Effector CD8-positive, alpha-beta T cell (primary cell): ENCODE measurements around the gene LDB2.
"Not testable (repeated sequence)": the region's sequence is repeated elsewhere in the genome, so short reads cannot be mapped to it uniquely, and the experiment has no call there.

ENCODE experiments used
- DNase-seq: peaks from one replicate; lab custom pipeline; 2025; lab: John Stamatoyannopoulos, UW

LDB2 gene

GRCh38 chr4:16596267-16596666 is 302.2 kb downstream of the LDB2 start:
- no peak for DNase-seq

- DNase-seq: no peak
Observed at GRCh38 chr4:16594128-16594527, 304.3 kb downstream of the LDB2 start.

- DNase-seq: no peak
Observed at GRCh38 chr4:16593386-16593785, 305.1 kb downstream of the LDB2 start.

- no peak for DNase-seq
Observed at GRCh38 chr4:16591272-16591826, 307.1 kb downstream of the LDB2 start.

GRCh38 chr4:16590797-16591196 is 307.6 kb downstream of the LDB2 start:
- no peak for DNase-seq

GRCh38 chr4:16588651-16589050 is 309.8 kb downstream of the LDB2 start:
- DNase-seq: no peak

GRCh38 chr4:16588149-16588548 is 310.3 kb downstream of the LDB2 start:
- no peak for DNase-seq

- no peak for DNase-seq
Observed at GRCh38 chr4:16585053-16585452, 313.4 kb downstream of the LDB2 start.

GRCh38 chr4:16583764-16584163 is 314.7 kb downstream of the LDB2 start:
- no peak for DNase-seq

- no peak for DNase-seq
Observed at GRCh38 chr4:16582526-16582925, 315.9 kb downstream of the LDB2 start.

GRCh38 chr4:16582036-16582435 is 316.4 kb downstream of the LDB2 start:
- no peak for DNase-seq

GRCh38 chr4:16581117-16581516 is 317.3 kb downstream of the LDB2 start:
- DNase-seq: no peak

GRCh38 chr4:16580514-16580913 is 317.9 kb downstream of the LDB2 start:
- DNase-seq: no peak

- no peak for DNase-seq
Observed at GRCh38 chr4:16579866-16580265, 318.6 kb downstream of the LDB2 start.

- DNase-seq: no peak
Observed at GRCh38 chr4:16577177-16577576, 321.3 kb downstream of the LDB2 start.

GRCh38 chr4:16574981-16575380 is 323.5 kb downstream of the LDB2 start:
- DNase-seq: no peak

GRCh38 chr4:16573739-16574138 is 324.7 kb downstream of the LDB2 start:
- DNase-seq: no peak

GRCh38 chr4:16573206-16573605 is 325.2 kb downstream of the LDB2 start:
- DNase-seq: no peak

GRCh38 chr4:16572631-16573030 is 325.8 kb downstream of the LDB2 start:
- no peak for DNase-seq

GRCh38 chr4:16572161-16572560 is 326.3 kb downstream of the LDB2 start:
- no peak for DNase-seq

GRCh38 chr4:16569790-16570189 is 328.7 kb downstream of the LDB2 start:
- no peak for DNase-seq

GRCh38 chr4:16557316-16557715 is 341.1 kb downstream of the LDB2 start:
- not testable (repeated sequence) for DNase-seq

GRCh38 chr4:16555156-16555555 is 343.3 kb downstream of the LDB2 start:
- no peak for DNase-seq

GRCh38 chr4:16550531-16550930 is 347.9 kb downstream of the LDB2 start:
- DNase-seq: no peak

- no peak for DNase-seq
Observed at GRCh38 chr4:16545656-16546055, 352.8 kb downstream of the LDB2 start.
